NCI-H2196 treated with DMSO at 0.1 percent for 48 hours (cell line): ENCODE results near the gene ABL2.
"Not testable (repeated sequence)": the region's sequence is repeated elsewhere in the genome, so short reads cannot be mapped to it uniquely, and the experiment has no call there.

Source experiments
- DNase-seq: peaks from one replicate; lab custom pipeline; 2025; ENCODE audit not compliant: unreplicated experiment; lab: John Stamatoyannopoulos, UW

Gene ABL2

GRCh38 chr1:179170468-179170770 is 59.1 kb downstream of the ABL2 start:
- not testable (repeated sequence) for DNase-seq

DNA sequence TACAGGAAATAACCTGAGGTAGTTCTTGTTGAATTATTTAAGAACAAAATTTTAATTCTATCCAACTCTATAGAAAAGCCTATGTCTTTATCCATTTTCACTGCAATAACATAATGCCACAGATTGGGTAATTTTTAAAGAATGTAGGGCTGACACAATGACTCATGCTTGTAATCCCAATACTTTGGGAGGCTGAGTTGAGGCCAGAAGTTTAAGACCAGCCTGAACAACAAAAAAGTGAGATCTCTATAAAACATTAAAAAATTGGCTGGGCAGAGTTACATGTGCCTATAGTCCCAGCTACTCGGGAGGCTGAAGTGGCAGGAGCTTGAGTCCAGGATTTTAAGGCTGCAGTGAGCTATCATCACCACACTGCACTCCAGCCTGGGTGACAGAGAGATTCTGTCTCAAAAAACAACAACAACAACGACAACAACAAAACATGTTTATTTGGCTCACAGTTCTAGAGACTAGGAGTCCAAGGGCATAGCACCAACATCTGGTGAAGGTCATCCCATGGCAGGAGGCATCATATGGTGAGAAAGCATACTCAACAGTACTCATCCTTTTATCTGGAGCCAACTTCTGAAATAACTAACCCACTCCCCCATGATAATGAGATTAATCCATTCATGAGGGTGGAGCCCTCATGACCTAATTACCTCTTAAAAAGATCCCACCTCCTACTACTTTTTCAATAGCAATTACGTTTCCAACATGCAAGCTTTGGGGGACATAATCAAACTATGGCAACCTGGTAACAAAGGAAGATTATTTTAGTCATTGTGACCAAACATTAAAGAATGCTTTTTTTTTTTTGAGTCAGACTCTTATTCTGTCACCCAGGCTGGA is 59.6 kb downstream of the ABL2 start:
- DNase-seq = no peak

GRCh38 chr1:179168536-179168935 is 60.9 kb downstream of the ABL2 start:
- no peak for DNase-seq

DNA sequence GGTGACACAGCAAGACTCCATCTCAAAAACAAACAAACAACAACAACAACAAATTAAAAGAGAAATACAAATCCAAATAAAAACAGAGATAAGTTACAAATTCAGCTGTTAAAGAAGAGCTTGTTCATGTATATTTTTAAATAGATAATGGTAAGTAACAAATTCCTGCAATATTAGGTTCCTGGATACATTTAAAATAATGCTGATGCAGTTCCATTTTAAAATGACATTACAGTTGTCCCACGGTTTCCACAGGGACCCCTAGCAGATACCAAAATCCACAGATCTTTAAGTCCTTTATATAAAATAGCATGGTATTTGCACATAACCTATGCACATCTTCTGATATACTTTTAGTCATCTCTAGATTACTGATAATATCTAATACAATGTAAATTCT is 61.5 kb downstream of the ABL2 start:
- no peak for DNase-seq

DNA sequence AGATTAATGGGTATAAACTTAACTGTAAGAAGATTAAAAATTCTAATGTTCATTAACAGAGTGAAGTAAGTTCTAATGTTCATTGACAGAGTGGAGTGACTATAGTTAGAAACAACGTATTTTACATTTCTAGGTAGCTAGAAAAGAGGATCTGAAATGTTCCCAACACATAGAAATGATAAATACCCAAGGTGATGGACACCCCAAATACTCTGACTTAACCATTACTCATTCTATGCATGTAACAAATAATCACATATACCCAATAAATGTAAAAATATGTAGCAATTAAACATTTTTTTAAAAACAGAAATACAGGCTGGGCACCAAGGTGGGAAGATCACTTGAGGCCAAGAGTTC is 62.1 kb downstream of the ABL2 start:
- no peak for DNase-seq

DNA sequence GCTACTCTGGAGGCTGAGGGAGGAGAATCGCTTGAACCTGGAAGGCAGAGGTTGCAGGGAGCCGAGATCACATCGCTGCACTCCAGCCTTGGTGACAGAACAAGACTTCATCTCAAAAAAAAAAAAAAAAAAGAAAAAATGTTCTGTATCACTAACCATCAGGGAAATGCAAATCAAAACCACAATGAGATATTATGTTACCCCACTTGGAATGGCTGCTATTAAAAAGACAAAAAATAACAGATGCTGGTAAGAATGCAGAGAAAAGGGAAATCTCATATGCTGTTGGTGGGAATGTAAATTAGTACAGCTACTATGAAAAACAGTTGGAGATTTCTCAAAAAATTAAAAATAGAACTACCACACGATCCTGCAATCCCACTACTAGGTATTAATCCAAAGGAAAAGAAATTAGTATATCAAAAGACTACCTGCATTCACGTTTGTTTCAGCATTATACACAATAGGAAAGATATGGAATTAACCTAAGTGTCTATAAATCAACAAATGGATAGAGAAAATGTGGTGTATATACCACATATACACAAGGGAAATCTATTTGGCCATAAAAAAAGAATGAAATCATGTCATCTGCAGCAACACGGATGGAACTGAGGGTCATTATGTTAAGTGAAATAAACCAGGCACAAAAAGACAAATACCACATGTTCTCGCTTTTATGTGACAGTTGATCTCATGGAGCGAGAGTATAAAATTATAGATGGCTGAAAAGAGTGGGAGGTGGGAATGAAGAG is 62.6 kb downstream of the ABL2 start:
- no peak for DNase-seq

DNA sequence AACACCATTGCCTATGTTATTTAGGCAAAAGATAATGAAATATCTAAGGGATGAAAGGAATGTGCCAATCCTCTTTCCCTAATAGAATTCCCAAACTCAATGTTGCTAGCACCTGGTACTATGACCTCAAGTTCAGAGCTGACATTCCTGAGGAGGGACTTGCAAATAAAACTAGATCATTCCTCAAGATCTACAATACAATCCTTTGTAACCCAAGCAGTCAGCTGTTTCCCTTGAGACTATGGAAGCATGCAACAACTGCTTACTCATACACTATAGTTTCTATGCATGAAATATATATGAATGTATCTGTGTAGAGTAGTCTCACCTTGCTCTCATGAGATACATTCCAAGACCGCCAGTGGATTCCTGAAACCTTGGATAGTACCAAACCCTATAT is 65.0 kb downstream of the ABL2 start:
- DNase-seq = no peak

DNA sequence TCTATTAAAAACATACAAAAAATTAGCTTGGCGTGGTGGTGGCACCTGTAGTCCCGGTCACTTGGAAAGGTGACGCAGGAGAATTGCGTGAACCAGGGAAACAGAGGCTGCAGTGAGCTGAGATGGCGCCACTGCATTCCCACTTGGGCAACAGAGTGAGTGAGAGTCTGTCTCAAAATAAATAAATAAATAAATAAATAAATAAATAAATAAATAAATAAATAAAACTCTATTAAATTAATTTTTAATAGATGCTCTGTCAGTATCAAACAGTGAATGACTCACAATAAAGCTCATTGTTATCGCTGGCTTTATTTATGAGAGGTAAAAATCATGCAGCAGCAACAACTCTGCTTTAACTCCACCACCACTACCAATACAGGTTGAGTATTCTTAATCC is 72.8 kb downstream of the ABL2 start:
- no peak for DNase-seq

DNA sequence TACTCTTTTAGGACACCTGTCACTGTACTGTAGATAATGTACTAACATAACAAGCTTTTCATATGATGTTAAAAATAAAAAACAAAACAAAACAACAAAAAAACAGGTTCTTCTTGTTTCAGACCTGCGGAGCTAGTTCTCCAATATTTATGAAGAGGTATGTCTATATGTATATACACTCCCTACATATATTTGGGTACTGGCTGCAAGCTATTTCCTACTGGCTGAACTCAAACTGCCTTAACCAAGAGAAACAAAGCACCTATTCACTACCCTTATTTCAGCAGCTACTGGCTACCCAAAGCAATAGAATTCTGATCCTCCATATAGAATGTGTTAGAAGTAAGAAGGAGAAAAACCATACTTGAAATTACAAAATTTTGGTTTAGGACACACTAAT is 73.5 kb downstream of the ABL2 start:
- no peak for DNase-seq

DNA sequence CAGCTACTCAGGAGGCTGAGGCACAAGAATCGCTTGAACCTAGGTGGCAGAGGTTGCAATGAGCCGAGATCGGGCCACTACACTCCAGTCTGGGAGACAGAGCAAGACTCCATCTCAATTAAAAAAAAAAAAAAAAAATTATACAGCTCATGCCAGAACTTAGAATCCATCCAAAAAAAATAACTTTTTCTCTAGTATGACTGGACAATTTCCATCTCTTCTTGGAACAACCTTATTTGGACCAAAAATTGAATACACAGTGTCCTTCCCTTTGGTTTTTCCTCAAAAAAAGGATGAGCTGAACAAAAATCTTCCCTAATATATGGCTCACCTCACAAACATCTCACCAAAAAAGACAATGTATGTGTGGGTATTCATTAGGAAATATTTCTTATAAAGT is 73.9 kb downstream of the ABL2 start:
- DNase-seq = no peak

- no peak for DNase-seq
These were observed 75.0 kb downstream of the ABL2 start for GRCh38 chr1:179154437-179154836.

- DNase-seq = no peak
These were observed 76.3 kb downstream of the ABL2 start for GRCh38 chr1:179153217-179153616.

DNA sequence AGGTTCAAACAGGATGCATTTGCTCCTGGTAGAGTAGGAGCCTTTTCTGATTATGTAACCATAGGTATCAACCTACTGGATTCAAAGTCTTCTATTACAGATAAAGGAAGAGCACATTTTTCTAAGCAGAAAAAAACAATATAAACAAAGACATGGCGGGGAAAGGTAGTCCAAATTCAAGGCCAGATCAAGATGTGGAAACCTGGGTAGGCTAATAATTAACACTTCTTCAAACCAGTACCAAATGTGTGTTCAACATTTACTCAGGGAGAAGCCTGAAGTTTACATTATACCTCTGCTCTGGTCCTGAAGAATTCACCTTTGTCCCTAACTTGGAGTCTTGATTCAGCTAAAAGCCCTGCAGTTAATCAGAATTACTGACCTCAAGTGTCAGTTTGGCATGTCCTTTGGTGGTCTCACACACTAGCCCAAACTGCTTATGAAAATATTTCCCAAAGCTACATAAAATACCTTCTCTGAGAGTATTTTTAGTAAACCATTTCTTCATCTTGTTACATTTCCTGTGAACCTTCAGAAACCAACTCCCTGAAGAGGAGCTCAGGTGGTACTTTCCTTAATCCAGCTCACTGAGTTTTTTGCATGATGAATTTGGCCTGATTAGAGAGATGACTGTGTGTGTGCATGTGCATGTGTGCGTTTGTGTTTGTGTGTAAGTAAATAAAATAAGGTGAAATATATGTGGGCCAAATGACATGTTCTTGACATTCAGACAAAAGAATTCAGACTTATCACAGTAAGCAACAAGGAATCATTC is 77.4 kb downstream of the ABL2 start:
- DNase-seq = no peak

- no peak for DNase-seq
These were observed 82.6 kb downstream of the ABL2 start for GRCh38 chr1:179146911-179147310.

DNA sequence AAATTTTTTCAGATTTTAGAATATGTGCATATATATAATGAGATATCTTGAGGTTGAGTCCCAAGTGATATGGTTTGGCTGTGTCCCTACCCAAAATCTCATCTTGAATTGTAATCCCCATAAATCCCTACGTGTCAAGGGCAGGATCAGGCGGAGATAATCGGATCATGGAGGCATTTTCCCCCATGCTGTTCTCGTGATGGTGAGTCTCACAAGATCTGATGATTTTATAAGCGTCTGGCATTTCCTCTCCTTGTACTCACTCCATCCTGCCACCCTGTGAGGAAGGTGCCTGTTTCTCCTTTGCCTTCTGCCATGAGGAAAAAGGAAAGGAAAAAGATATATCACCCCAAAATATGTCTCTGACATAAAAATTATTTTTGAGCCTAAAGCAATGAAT is 83.0 kb downstream of the ABL2 start:
- DNase-seq = no peak

- no peak for DNase-seq
These were observed 84.0 kb downstream of the ABL2 start for GRCh38 chr1:179145521-179145920.

DNA sequence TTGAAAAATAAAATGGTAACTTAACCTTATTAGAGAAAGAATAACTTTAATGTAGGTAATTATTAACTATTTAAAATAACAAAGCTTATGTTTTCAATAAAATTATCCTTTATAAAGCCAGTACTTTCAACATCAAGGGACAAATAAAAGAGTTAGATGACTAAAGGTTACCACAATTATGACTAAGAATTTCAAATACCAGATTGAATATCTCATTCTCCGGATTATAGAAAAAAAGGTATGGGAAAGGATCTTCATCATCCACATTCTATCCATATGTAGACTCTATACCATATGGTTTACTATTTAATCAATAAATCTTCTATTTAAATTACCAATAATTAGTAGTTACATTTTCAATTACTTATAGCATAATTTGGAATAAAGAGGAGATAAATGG is 84.9 kb downstream of the ABL2 start:
- DNase-seq = no peak

DNA sequence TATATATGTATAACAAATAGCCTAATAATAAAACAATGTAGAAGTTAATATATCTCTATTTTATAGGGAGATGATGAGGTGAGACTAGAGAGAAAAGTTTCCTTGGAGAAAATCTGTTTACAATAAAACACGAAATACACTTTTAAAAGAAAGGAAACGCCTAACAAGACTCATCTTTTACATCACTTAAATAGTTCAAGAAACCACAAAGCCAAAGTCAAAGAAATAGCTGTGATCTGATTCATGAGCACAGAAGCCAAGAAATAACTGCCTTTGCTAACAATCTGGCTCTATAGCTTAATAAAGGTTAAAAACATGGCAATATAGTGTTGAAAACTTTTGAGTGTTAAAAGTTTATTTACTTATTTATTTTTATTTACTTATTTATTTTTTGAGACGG is 86.2 kb downstream of the ABL2 start:
- DNase-seq = no peak

DNA sequence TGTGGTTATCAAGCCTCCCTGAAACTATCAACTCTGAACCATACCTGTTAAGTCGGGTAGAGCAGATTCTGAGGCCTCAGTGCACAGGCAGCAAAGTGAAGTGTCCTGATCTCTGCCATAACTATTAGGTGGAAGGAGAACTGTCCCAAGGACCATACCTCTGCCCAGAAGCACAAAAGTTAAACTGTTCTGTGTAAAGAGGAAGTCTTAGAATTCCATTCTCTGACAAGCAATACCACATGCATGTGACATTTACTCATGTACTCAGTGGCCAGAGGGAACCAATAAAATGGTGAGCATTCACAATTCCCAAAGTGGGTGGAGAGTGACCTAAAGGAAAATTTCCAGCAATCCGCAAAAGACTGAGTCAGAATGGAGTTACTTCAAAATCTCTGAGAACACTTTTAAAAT is 86.6 kb downstream of the ABL2 start:
- DNase-seq = no peak

- DNase-seq = no peak
These were observed 87.8 kb downstream of the ABL2 start for GRCh38 chr1:179141592-179142251.

GRCh38 chr1:179138755-179139154 is 90.7 kb downstream of the ABL2 start:
- DNase-seq = not testable (repeated sequence)
